ENCODE measurements around the gene NFIB.

NFIB gene

DNA sequence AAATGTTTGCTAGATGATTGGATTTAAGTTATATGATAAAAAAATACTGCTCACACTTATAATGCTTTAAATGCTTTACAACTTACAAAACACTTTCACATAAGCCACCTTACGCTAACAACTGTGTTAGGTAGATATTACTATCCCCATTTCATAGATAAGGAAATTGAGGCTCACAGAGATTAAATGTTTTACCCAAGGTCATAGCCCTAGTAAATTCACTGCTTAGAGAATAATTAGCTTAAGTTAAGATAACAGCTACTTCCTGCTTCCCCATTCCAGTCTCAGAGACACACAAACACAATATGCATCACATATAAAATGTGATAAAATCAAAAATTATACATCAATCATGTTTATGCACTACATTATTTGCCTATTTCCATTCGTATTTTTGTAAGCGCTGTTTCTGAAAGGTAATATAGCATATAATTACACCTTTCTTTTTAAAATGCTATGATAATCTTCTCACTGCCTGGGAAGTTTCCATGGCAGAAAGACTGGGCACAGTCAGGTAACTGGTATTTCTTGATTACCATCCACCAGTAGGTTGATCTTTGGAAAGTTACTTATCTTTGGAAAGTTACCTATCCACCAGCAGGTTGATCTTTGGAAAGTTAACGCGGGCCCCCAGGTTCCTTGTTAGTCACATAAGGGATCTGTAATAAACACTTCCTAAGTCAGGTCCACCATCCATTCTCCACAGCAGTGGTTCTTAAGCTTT lies 101.1 kb downstream of the NFIB start:
- DNase-seq (ENCODE audit: low read depth), result no peak

DNA sequence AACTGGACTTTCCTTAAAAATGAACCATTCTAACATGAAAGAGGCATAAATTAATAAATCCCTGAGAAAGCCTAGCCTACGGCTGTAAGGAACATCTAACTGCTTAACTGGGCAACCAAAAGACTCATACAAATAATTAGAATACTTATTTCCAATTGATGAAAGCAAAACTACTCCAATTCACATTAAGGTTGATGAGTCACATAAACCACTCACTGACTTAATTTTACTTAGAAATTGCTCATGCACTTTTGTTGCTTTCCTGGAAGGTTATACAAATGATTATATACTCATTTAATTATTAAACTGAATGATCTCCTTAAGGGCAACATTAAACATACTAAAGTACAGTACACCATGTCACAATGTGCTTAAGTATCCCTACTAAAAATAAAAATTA lies 101.9 kb downstream of the NFIB start:
- no peak for DNase-seq (ENCODE audit: low read depth)

DNA sequence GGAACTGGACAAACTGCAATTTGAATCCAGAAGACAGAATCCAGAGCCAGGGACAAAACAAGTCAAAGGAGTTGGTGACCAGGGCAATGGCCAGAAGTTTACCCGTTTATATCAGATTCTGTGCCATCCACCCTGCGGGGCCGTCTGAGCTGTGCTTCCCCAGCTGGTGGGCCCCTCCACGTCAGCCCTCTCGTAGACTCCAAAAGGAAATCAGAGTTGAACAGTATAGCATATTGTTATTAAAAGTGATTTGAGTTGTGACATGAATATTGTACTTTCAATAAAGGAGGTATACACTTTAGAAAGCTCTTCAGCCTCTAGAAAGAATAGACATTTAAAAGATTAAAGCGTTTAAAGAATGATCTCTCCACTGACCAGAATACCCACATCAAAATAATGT lies 102.4 kb downstream of the NFIB start:
- no peak for DNase-seq (ENCODE audit: low read depth)

DNA sequence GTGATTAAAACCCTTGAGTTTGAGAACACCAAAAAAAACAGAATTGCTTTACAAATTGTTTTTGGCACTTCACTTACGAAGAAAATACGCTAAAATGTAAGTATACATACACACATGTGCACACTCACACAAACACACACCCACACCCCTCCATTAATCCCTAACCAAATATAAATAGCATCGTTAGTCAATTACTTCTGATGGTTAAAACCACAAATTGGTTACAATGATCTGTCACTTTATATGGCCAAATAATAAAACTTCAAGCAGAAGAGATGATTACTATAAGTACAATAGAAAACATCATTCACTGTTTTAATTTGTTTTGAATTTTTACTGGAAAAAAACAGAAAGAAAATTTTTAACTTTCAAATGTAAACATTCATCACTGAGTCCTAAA lies 103.5 kb downstream of the NFIB start:
- DNase-seq (ENCODE audit: low read depth), result no peak

DNA sequence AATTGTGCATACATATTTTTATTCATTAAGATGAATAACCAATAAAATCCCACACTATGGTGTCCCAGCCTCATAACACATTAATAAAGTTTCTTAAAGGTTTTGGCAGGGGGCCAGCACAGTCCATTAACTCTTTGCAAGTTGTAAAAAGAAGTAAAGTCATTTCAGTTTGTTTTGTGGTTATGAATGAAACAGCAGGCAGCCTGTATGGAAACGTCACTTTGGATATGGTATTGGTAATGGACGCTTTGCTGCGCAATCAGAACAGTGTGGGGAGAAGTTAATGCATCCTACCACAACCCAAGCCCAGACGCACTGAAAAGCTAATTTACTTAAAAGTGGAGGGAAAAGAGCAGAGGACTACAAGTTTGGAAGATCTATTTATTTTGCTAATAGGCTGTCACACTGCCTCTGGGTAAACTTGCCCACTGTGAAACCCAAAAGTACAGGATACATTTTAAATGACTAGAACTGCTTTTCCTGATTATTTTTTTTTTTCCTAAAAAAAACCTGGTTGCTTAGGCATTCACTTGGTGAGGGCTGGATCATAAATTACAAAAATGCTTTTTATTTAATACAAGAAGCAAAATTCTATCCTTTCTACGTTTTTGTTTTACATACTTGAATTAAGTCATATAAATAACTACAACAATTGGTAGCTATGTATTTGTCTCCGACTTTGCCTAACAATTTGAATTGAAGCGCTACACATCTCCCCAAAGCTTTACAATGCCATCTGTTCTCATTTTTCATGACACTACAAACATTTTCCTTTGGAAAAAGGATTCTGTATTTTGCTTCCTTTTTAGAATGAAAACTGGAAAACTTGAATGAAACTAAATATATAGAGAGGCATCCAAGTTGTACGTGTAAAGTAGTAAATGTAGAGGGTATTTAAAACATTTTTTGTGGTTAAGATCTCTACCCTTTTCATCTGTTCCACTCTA lies 104.3 kb downstream of the NFIB start:
- no peak for DNase-seq (ENCODE audit: low read depth)

DNA sequence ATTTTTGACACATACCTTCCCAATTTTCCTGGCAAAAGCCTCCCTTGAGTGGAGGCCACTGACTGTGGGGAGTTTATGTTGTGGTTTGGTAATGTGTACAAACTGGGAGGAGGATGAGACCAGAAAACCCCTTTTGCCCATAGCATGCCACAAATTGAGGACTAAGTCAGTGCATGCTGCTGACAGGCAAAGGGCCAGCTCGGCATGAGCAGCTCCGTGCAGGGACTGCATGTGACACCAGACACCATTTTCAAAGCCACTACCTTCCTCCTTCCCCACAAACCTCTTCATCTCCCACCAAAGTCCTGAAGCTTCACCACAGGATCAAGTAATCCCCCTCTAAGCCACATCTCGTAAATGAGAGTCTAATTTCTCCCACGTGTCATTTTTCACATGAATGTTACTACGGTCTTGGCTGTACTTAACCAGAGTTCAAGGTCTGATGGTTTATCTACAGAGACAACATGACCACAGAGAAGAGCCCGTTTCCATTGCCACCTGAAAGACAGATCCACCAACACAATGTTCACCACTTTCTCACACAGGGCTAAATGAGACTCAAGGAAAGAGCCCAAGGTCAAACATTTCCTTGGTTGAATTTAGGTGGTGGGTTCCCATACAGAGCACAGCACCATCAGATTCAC lies 106.5 kb downstream of the NFIB start:
- no peak for DNase-seq (ENCODE audit: low read depth)

DNA sequence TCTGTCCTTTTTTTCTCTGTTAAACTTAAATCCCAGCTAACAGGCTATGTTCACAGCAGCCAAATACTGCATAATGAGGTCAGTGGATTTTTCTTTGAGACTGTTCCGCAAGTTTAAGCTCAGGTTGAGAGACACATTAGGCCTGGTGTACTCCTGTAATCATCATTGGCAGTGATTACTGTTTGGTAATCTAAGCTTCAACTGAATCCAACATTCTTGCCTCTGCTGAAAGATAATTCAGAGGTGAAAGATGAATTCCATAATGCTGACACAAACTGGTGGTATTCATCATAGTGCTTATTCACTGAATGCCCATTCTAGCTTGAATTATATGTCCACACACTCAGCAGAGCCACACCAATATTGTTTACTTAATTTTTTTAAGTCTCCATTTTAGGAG lies 108.5 kb downstream of the NFIB start:
- DNase-seq (ENCODE audit: low read depth), result no peak

DNA sequence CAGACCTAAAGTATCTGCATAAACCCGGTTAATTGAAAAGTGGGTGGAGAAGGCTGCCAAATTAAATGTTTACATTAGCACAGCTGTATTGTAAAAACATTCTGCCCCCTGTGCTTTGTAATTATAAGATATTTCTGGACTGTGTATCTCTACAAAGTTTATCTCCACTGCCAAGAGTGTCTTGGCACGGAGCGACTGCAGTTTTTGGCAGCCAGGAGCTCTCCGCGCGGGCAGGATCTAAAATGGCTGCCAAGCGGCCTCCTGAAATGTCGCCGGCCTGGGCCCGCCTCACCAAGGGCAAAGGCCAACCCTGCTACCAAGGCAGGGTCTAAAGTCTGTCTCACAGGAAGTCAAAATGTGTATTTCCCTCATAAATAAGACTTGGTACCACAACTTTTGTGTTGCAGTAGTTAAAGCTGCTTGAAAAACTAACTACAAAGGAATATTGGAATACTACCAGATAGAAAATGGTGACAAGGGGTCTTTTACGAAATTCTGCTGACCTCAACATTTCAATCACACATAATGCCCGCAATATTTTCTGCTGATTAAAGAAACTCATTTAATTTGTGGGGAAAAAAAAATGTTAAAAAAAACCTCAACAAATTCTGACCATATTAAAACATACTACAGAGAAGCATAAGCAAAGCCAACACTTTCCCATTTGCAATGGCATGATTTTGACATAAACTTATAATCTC lies 110.4 kb downstream of the NFIB start:
- DNase-seq (ENCODE audit: low read depth), result no peak

DNA sequence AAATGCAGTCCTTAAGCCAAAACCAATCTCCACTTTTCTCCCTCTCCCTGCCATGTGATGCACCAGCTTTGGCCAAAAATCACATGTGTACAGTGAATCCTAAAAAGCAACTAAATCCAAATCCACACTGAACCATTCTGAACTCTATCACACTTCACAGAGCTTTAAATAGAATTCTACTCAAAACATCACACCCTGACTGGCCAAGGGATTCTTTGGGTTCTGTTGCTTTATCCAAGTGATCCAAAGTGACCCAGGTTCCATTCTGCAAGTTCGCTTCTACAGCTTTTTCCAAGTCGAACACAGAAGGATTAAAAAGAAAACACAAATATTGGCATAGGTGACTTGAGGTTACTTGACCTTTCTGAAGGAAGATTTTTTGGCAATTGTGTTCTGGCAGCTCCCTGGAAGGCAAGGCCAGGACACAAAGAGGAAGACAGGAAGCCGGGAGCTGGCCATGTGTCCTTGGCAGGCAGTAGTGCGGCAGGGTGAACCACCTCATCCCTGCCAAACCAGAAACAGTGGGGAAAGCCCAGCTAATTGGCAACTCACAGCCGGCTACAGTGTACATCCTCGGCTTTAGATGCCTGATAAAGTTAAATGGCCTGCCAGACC lies 115.0 kb downstream of the NFIB start:
- no peak for DNase-seq (ENCODE audit: low read depth)

DNA sequence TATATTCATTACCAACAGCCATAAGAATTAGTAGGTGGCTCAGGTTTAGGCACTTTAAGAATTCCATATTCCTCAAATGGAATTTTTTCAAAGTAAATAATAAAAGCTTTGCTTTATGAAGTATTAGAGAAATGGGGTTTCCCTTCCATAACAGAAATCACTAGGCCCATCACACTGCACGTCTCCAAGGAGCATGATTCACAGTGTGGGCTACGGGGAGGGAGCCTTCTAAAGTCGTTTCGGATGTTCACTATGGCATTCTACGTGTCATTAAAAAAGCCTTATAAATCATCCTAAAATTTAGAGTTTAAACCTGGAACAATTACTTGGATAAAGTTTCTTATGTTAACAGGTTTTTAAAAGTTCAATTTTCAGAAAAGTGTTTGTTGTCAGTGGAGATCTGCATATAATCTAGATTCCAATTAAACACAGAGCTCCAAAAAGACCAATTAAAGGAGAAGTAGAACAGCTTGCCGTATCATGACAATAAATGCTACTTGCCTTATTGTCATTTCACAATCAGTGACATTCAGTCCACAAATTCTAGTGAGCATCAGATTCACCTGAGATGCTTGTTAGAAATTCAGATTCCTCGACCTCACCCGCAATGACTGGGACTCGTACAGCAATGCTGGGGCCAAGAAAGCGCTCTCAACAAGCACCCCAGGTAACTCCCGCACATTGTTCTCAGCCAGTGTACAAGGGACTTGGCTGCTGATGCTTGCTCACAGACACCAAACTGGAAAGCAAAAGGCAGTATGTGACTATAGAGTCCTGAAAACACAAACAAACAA lies 115.7 kb downstream of the NFIB start:
- DNase-seq (ENCODE audit: low read depth), result no peak

DNA sequence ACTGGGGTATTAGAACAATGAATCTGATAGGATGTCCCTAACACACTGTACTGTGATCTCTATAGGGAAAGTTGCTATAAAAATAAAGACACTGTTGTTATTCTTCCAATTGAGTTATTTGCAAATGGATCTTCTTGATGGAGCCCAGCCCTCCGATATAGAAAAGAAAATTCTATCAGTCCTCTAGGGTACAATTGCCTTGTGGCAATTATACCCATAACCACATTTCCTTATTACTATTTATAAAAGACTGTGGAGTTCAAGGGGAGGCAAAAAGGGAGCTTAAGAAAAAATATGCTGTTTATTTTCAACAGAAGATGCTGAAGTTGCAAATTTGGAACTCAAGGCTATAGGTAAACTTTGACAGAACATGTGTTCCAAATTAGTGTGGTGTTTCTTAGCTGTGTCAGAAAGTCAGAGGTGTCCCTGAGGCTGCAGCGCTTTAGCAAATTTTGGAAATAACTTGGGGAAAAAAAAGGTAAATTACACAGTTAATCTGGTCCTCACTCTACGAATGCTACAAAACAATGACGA lies 116.5 kb downstream of the NFIB start:
- no peak for DNase-seq (ENCODE audit: low read depth)

DNA sequence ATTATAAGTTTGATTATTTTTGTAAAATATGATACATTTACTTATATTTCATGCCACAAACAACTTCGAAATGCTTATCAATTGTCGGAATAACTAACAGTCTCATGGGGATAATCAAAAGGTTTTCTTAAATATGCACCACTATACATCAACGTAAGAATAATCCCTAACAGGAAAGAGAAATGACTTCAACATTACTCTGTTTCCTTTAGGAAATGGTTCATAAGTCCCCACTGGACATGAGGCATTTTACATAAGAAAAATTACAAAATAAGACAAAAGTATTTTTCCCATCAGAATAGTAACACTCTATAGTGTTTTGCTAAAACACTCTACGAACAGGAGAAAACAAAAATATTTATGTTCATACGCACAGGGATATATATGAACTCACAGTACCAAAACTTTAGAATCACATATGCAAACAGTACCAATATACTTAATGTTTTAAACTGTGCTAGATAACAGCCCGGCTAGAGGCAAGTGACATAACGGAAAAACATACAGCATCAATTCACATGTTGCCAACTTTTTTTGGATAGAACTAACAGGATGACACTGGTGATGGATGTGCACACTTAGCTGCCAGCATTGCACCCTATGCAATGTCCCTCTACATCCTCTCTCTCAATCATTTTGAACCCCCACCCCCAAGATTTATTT lies 120.5 kb downstream of the NFIB start:
- DNase-seq (ENCODE audit: low read depth), result no peak

DNA sequence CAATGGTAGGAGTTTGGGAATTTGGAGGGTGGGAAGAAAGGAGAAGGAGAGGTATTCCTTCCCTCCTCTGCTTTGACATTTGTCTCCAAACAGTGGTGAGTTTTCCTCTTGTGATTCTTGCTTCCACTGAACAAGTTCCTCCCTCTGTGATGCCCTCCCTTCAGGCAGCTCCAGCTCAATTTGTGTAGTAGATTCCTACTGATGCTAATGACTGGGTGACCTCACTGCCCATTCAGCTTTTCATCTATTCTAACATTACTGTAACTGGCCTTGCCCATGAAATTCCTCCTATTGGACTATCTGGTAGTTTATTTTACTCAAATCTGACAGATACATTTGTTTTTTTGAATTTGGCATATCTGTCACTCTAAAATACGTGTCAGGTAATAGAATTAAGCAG lies 121.4 kb downstream of the NFIB start:
- DNase-seq (ENCODE audit: low read depth), result no peak

DNA sequence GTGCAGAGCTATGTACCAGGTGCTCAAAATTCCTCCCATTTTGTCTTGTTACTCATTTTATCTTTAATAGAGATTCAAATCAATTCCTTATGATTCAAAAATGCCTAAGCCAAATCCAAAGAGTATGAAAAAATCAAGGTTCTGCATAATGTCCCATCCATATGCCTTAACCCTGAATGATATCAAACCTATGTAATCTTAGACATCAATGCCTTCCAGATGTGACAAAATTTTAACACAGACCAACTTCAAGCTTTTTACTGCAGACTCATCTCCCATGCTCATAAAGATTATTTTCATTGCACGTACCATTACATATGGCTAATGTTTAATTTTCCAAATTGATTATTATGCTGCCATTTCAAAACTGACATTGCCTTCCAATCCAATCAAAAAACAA lies 122.4 kb downstream of the NFIB start:
- DNase-seq (ENCODE audit: low read depth), result no peak

DNA sequence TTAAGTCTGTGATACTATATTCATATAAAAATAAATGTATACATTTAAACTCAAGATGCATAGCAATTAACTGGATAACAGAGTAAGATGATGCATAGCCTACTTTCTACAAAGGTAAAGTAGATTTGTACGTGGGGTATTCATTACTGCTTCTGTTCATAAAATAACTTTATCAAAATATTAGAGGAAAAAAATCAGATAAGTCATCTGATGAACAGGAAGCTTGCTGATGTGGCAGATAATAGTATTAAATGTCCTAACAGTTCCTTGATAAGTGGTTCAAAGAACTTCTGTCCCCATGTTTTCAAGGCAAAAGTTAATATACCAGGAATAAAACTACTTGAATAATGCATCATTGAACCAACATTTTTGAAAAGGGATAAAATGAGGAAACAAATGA lies 123.7 kb downstream of the NFIB start:
- no peak for DNase-seq (ENCODE audit: low read depth)

DNA sequence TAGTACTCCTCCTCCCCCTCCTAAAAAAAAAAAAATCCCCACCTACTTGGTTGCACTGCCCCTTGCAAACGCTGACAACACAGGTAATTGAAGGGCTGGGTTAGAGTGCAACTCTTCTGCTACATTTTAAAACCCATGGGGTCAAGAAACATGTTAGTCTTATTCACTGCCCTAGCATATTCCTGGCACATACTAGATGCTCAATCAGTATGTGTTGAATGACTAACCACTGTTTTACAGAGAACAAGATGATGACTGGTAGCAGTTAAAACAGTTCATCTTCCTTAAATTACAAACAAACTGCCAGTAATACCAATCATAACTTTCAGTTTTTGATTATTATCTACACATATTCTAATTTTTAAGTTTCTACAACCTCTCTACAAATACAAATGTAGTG lies 124.4 kb downstream of the NFIB start:
- no peak for DNase-seq (ENCODE audit: low read depth)

DNA sequence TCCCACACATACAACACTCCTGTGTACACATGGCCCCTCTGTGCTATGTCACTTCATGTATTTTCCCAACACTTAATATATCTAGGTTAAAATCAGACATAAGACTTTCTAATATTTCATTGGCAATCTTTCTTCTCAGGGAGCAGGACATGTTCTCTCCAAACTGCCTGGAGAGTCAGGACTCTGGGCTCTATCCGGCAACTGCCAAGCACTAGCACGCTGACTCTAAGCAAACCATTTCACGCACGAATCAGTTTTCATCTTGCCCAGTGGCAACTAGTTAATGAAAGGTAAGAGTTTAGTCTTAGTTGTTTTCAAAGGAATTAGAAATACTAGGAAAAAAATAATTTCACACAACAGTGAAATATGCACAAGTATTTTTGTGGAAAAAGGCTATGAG lies 124.8 kb downstream of the NFIB start:
- DNase-seq (ENCODE audit: low read depth), result no peak

DNA sequence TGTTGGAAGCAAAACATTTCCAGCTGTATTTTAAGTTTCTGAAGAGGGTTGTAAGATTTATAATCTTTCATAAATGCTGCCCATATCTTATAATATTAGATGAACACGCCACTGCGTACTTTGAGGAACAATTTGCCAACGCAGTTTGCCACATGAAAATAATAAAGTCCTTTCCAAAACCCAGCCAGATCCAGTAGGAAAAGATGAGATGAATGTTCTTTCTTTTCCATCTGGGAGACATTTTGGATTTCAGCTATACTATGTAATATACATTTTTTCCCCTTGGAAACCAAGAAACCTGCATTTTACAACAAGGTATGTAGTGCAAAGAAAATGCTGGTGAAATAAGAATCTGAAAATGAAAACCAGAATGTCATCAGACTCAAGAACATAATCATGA lies 125.4 kb downstream of the NFIB start:
- DNase-seq (ENCODE audit: low read depth), result no peak

DNA sequence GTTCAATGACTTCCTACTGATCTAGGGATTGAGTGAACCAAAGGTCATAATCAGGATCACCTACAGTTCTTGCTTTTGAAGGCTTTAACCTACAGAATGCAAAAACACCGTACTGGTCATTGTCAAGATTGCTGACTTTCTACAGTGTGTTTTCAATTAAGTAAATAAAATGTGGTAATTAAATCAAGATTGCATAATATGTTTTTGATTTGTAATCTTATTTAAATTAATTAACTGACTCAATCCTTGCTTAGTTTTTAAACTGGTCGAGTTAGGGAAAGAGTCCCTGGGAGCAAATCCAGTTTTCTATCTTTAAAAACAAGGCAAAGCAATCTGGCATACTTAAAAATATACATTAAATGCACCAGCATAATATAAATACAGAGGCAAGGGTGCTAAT lies 125.9 kb downstream of the NFIB start:
- DNase-seq (ENCODE audit: low read depth), result no peak

DNA sequence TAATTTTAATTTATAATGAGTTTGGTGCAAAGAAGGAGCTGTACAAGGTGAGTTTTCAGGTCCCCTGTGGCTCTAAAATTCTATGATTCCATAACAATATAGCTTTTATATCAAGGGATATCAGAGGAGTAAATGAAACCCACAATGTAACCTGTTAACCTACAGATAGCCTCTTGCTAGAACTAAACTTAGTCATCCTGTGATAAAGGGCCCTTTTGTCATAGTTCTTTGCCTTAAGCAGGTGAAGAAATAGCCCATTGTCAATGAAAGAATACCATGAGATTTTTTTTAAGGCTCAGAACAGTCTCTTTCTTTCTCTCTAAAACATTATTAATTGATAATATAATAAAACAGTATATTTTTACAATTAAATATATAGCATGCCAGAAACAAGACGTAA lies 127.8 kb downstream of the NFIB start:
- no peak for DNase-seq (ENCODE audit: low read depth)

All from activated T-cell treated with anti-CD3 and anti-CD28 coated beads for 48 hours (primary cell).